Measurements from ENCODE around the gene KRT82. TPM values are rescaled to one million over a fixed set of nuclear protein-coding genes. Genes with fewer than 3 reads are reported as not detected.
A peak's percentile ranks its signal among the peaks of the same experiment; 100 is the strongest.

KRT82 gene
- total RNA-seq, 8 experiments from 2014 or later: 0.14 TPM; not detected in 6

- in situ Hi-C loops (cut with MboI; ENCODE audit: low pct_unique_long_range_greater_than_20kb in 2 of 9, low sequenced_read_pairs in 9 of 9, unreplicated experiment in 9 of 9): loop anchor here in 3 of 9 experiments (25.0 kb wide), 2 partner anchors 504 to 604 kb away; no protein-coding TSS in a partner anchor
- ATAC-seq (replicated peaks in 6 of 8): no peak
- no peaks in the 10 kb centered on the region for H3K4me1 ChIP-seq (replicated peaks in 1 of 2)
- H3K27ac ChIP-seq: no peak overlapping the region
- no peak overlapping the region for H3K4me3 ChIP-seq
- WGBS, 10 experiments: 33 to 56% methylated on average over 1 to 3 of the region's 3 CpGs; no CpG with 5 or more reads in 8 of the 10 experiments
These were observed 22.8 kb downstream of the KRT82 start for GRCh38 chr12:52383331-52383730.

DNA sequence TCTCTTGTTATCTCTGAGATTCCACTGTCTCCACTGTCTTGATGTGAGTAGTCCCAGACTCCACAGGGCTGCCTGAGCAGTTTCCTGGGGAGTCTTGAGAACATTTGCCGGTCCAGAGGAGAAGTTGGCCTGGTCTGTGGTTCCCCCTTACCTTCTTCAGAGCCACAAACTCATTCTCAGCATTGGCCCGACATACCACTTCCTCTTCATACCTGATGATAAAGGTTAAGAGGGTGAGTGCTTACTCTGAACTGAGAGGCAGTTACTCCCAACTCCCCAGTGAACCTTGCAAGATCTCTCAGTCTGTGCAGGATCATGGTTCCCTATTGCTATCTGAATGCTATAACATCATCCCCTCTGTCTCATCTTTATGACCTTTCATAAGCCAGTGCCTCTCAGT, 23.3 kb downstream of the KRT82 start:
- Histone ChIP-seq H3K27ac (no peak overlapping the region), H3K4me1 (replicated peaks in 1 of 2) (no peaks in the 10 kb centered on the region), H3K4me3 (no peak overlapping the region)
- in situ Hi-C loops (cut with MboI; ENCODE audit: low pct_unique_long_range_greater_than_20kb in 2 of 9, low sequenced_read_pairs in 9 of 9, unreplicated experiment in 9 of 9): loop anchor here in 3 of 9 experiments (25.0 kb wide), 2 partner anchors 504 to 604 kb away; no protein-coding TSS in a partner anchor
- 20 to 50% (median 38%) methylated on average over 1 to 2 of the region's 2 CpGs; no CpG with 5 or more reads in 4 of the 10 experiments for WGBS, 10 experiments
- no peak for ATAC-seq (replicated peaks in 6 of 8)

DNA sequence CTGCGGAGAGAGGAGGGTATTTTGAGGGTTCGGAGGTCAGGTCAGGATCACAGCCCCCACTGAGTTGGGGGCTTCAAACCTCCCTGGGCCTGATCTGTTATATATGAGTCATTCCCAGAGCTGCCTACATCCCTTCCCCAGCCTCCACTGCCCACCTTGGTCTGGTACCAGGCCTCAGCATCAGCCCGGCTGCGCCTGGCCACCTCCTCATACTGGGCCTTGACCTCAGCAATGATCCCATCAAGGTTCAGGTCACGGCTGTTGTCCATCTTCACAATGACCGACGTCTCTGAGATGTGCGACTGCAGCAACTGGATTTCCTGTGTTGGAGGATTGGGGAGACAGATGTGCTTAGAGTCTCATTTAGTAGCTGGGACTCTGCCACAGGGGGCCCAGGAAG, 24.9 kb downstream of the KRT82 start:
- H3K27ac ChIP-seq: no peak overlapping the region
- no peak for ATAC-seq (replicated peaks in 6 of 8)
- no peaks in the 10 kb centered on the region for H3K4me1 ChIP-seq (replicated peaks in 1 of 2)
- in situ Hi-C loops (cut with MboI; ENCODE audit: low pct_unique_long_range_greater_than_20kb in 2 of 9, low sequenced_read_pairs in 9 of 9, unreplicated experiment in 9 of 9): loop anchor here in 3 of 9 experiments (25.0 kb wide), 2 partner anchors 506 to 606 kb away; no protein-coding TSS in a partner anchor
- WGBS, 10 experiments: 37 to 83% (median 83%) methylated on average over 2 to 4 of the region's 8 CpGs; no CpG with 5 or more reads in 7 of the 10 experiments
- no peak overlapping the region for H3K4me3 ChIP-seq

DNA sequence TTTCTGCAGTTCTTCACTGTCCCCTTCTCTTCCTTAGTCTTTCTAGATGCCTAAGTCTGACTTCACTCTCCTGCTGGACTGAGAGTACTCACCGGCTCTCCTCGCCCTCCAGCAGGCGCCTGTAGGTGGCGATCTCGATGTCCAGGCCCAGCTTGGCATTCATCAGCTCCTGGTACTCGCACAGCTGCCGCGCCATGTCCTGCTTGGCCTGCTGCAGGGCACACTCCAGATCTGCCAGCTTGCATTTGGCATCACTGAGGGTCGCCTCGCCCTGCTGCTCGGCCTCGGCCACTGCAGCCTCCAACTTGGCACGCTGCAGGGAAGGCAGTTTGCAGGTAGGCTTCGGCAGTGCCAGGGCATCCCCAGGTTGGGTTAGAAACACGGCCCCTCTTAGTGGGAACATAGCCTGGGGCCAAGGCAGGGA, 25.9 kb downstream of the KRT82 start:
- in situ Hi-C loops (cut with MboI; ENCODE audit: low pct_unique_long_range_greater_than_20kb in 2 of 9, low sequenced_read_pairs in 9 of 9, unreplicated experiment in 9 of 9): loop anchor here in 3 of 9 experiments (25.0 kb wide), 2 partner anchors 507 to 607 kb away; no protein-coding TSS in a partner anchor
- Histone ChIP-seq H3K27ac (no peak overlapping the region), H3K4me1 (replicated peaks in 1 of 2) (no peaks in the 10 kb centered on the region), H3K4me3 (no peak overlapping the region)
- peak in 4 of 8 experiments; percentile 33 to 67 (median 46) for ATAC-seq (replicated peaks in 6 of 8)
- 0 to 69% (median 48%) methylated on average over 1 to 8 of the region's 15 CpGs; no CpG with 5 or more reads in 2 of the 10 experiments for WGBS, 10 experiments

DNA sequence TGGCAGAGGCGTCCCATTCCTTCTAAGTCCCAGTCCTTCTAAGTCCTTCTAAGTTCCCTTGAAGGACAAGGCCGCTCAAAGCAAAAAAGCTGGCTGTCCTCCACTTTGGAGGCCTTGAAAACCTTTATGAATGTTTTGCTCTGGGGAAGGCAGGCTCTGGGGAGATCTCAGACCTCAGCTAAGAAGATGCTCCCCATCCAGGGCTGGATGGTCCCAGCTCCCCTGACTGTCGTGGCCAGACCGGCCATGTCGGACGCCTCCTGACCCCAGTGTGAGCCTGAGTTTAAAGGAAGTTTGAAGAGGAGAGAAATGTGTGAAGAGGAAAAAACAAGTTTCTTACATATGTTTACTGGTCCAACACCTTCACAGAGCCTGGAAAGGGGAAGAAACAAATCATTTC, 26.6 kb downstream of the KRT82 start:
- Histone ChIP-seq H3K4me3 (no peak overlapping the region), H3K27ac (no peak overlapping the region), H3K4me1 (replicated peaks in 1 of 2) (no peaks in the 10 kb centered on the region)
- in situ Hi-C loops (cut with MboI; ENCODE audit: low pct_unique_long_range_greater_than_20kb in 2 of 9, low sequenced_read_pairs in 9 of 9, unreplicated experiment in 9 of 9): loop anchor here in 3 of 9 experiments (10.0 to 25.0 kb wide), 3 partner anchors 495 to 608 kb away; no protein-coding TSS in a partner anchor
- no peak for ATAC-seq (replicated peaks in 6 of 8)
- 79 to 100% (median 90%) methylated on average over 1 to 6 of the region's 6 CpGs; no CpG with 5 or more reads in 4 of the 10 experiments for WGBS, 10 experiments

DNA sequence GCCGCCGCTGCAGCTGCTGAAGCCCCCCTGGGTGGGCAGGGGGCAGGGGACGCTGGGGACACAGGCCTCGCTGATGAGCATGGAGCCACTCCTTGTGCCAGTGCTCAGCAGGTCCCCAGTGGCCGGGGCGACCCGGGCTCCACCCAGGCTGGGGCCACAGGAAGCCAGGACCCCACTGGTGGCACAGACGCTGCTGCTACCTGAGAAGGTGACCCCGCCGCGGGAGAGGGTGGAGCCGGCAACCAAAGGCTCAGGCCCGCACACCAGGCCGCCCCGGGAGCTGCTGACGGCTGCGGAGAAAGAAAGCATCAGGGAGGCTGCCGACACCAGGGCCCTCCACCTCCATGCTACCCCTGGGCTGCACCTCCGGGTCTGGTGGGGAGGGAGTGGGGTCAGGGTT, 28.0 kb downstream of the KRT82 start:
- WGBS, 10 experiments: 88% methylated on average over 3 of the region's 19 CpGs; no CpG with 5 or more reads in 9 of the 10 experiments
- Histone ChIP-seq H3K4me1 (replicated peaks in 1 of 2) (no peaks in the 10 kb centered on the region), H3K27ac (no peak overlapping the region), H3K4me3 (no peak overlapping the region)
- no peak for ATAC-seq (replicated peaks in 6 of 8)
- in situ Hi-C loops (cut with MboI; ENCODE audit: low pct_unique_long_range_greater_than_20kb in 2 of 9, low sequenced_read_pairs in 9 of 9, unreplicated experiment in 9 of 9): loop anchor here in 3 of 9 experiments (10.0 to 25.0 kb wide), 3 partner anchors 497 to 609 kb away; no protein-coding TSS in a partner anchor

- 53 to 100% (median 65%) methylated on average over 1 to 8 of the region's 8 CpGs; no CpG with 5 or more reads in 4 of the 10 experiments for WGBS, 10 experiments
- no peak for ATAC-seq (replicated peaks in 6 of 8)
- in situ Hi-C loops (cut with MboI; ENCODE audit: low pct_unique_long_range_greater_than_20kb in 2 of 9, low sequenced_read_pairs in 9 of 9, unreplicated experiment in 9 of 9): loop anchor here in 3 of 9 experiments (10.0 to 25.0 kb wide), 3 partner anchors 498 to 610 kb away; no protein-coding TSS in a partner anchor
These were observed 28.9 kb downstream of the KRT82 start for GRCh38 chr12:52377266-52377665.

DNA sequence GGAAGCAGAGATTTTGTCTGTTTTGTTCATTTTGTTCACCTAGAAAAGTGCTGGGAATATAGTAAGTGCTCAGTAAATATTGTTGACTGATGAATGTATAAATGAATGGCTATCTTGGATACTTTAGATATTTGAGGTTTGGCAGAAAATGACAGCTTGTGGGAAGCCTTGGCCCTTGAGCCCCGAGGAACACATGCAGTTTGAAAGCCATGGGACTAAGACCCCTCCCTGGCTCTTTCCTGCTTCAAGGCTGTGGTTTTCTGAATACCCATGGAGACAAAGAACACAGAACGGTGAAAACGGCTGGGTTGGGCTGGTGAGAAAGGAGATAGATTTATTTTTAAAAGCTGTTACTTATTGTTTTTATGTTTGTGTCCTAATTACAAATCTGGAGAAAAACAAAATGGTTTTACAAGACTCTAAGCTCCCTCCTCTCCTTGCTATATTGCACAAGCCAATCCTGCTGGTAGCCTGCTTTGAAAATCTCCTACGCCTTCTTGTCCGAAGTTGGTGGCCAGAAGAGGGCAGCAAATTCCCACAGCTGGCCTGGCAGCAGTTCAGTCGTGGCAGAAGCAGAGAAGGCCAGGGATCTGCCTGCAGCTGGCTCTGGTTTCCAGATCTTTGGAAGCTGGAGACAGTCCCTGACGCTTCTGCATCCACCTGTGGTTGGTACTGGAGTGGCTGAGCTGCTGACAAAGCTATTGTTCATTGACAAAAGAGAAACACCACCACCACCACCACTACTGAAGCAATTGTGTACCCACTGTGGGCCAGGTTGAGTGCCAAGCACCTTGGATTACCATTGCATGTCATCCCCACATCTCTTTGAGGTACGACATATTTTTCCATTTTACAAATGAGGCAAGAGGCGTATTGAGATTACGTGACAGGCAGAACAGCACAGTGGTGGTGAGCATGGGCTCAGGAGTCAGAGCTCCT, 33.6 kb downstream of the KRT82 start:
- H3K4me1 ChIP-seq (replicated peaks in 1 of 2): no peaks in the 10 kb centered on the region
- H3K27ac ChIP-seq: no peak overlapping the region
- ATAC-seq (replicated peaks in 6 of 8): peak; percentile 62 to 97 (median 76)
- H3K4me3 ChIP-seq: no peak overlapping the region
- in situ Hi-C loops (cut with MboI; ENCODE audit: low pct_unique_long_range_greater_than_20kb in 2 of 9, low sequenced_read_pairs in 9 of 9, unreplicated experiment in 9 of 9): loop anchor here in 2 of 9 experiments (10.0 to 25.0 kb wide), 3 partner anchors 502 to 615 kb away; no protein-coding TSS in a partner anchor
- WGBS, 10 experiments: 0 to 43% (median 11%) methylated on average over 2 to 9 of the region's 10 CpGs; no CpG with 5 or more reads in 3 of the 10 experiments

More at GRCh38 chr12:52377266-52377665, 28.9 kb downstream of the KRT82 start:
- no peak overlapping the region for H3K27ac ChIP-seq
- H3K4me1 ChIP-seq (replicated peaks in 1 of 2): no peaks in the 10 kb centered on the region
- H3K4me3 ChIP-seq: no peak overlapping the region

- no peak overlapping the region for H3K27ac ChIP-seq
- in situ Hi-C loops (cut with MboI; ENCODE audit: low pct_unique_long_range_greater_than_20kb in 2 of 9, low sequenced_read_pairs in 9 of 9, unreplicated experiment in 9 of 9): loop anchor here in 2 of 9 experiments (10.0 to 25.0 kb wide), 3 partner anchors 503 to 616 kb away; no protein-coding TSS in a partner anchor
These were observed 34.4 kb downstream of the KRT82 start for GRCh38 chr12:52371716-52372115.

DNA sequence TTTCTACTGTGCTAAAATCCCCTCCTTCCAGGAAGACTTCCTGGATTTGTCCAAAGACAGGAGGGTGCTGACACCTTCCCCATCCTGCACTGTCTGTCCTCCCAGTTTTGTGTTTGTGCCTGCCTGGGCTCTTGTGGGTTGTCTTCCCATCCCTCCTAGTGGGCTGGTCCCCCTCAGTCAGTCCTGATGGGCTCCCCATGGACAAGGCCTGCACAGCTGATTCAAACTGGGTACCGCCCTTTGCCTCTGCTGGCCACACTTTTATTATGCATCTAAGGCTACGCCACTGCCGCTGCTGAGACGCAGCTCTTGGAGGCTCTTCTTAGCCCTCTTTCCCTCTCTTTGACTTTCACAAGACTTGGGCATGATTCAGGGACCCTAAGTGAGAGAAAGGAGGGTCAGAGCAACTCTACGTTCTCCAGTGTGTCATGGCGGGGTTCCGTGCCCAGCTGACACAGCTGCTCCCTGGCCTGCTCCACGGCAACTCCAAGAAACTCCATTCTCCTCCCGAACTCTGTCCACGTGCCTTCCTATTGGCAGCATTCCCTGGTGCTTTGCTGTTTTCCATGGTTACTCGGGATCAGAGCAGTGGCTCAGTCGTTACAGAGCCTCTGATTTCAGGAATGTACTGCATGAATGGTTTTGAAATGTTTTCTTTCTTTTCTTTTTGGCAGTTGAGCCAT, 35.1 kb downstream of the KRT82 start:
- WGBS, 10 experiments: 11 to 56% (median 41%) methylated on average over 2 to 7 of the region's 12 CpGs; no CpG with 5 or more reads in 2 of the 10 experiments
- Histone ChIP-seq H3K27ac (no peak overlapping the region), H3K4me1 (replicated peaks in 1 of 2) (no peaks in the 10 kb centered on the region), H3K4me3 (no peak overlapping the region)
- peak in 7 of 8 experiments; percentile 19 to 92 (median 41) for ATAC-seq (replicated peaks in 6 of 8)
- in situ Hi-C loops (cut with MboI; ENCODE audit: low pct_unique_long_range_greater_than_20kb in 2 of 9, low sequenced_read_pairs in 9 of 9, unreplicated experiment in 9 of 9): loop anchor here in 2 of 9 experiments (10.0 to 25.0 kb wide), 3 partner anchors 504 to 616 kb away; no protein-coding TSS in a partner anchor

More at GRCh38 chr12:52371716-52372115, 34.4 kb downstream of the KRT82 start:
- Histone ChIP-seq H3K4me3 (no peak overlapping the region), H3K4me1 (replicated peaks in 1 of 2) (no peaks in the 10 kb centered on the region)
- 29 to 100% (median 73%) methylated on average over 1 to 2 of the region's 3 CpGs; no CpG with 5 or more reads in 3 of the 10 experiments for WGBS, 10 experiments
- peak in 2 of 8 experiments; percentile 21 to 59 for ATAC-seq (replicated peaks in 6 of 8)

DNA sequence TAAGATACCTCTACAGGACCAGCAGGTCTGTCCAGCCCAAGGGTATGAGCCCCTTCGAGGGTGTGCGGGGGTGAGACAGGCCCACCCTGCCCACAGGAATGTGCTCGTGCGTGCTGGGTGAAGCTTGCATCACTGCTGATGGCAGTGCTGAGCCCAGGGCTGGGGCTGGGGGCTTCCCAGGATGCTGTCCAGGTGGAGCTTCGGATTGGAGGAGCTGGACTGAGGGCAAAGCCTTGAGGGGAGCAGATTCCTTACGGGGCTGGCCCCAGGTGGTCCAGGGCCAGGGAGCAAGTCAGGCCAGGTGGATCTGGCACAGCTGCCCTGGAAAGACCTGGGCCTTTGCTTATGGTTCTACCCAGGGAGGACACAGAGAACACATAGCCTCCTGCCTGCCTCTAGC, 36.3 kb downstream of the KRT82 start:
- no peaks in the 10 kb centered on the region for H3K4me1 ChIP-seq (replicated peaks in 1 of 2)
- in situ Hi-C loops (cut with MboI; ENCODE audit: low pct_unique_long_range_greater_than_20kb in 2 of 9, low sequenced_read_pairs in 9 of 9, unreplicated experiment in 9 of 9): loop anchor here in 2 of 9 experiments (10.0 to 25.0 kb wide), 3 partner anchors 505 to 617 kb away; no protein-coding TSS in a partner anchor
- ATAC-seq (replicated peaks in 6 of 8): no peak
- WGBS, 10 experiments: 37 to 83% (median 80%) methylated on average over 1 to 4 of the region's 6 CpGs; no CpG with 5 or more reads in 7 of the 10 experiments
- H3K4me3 ChIP-seq: no peak overlapping the region
- no peak overlapping the region for H3K27ac ChIP-seq

DNA sequence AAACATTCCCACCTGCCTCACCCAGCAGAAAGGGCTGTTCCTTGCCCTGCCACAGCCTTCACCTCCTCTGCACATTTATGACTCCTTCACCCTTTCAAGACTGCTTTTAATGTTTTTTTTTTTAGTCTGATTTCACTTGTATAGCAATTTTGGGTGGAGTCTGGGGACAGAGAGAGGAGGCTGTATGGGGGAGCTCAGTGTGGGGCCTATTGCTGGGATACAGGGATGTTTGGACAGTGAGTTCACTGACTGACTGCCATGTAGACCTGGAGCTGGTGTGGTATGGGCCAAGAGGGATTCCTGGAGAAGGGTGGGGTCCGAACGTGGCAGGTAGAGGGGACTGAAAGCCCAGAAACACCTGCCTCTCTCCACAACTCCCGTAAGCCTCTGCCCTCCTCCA, 36.9 kb downstream of the KRT82 start:
- H3K4me1 ChIP-seq (replicated peaks in 1 of 2): no peaks in the 10 kb centered on the region
- ATAC-seq (replicated peaks in 6 of 8): peak in 1 of 8 experiments; percentile 15
- in situ Hi-C loops (cut with MboI; ENCODE audit: low pct_unique_long_range_greater_than_20kb in 2 of 9, low sequenced_read_pairs in 9 of 9, unreplicated experiment in 9 of 9): loop anchor here in 1 of 9 experiments (25.0 kb wide), 2 partner anchors 518 to 618 kb away; no protein-coding TSS in a partner anchor
- H3K4me3 ChIP-seq: no peak overlapping the region
- no CpG with 5 or more reads among the region's 3 CpGs for WGBS, 10 experiments
- H3K27ac ChIP-seq: no peak overlapping the region
